ENCODE results near the gene PRKG1. TPM values are rescaled to one million over a fixed set of nuclear protein-coding genes. Genes with fewer than 3 reads are reported as not detected.

PRKG1 gene
- total RNA-seq, 1 donor, result 1.2 TPM

GRCh38 chr10:52280051-52280450, 1205.8 kb downstream of the PRKG1 start:
- H3K9me3 ChIP-seq (ENCODE audit: low read depth, low read length), result peaks cover 6% of the 10 kb centered on the region
- H3K27me3 ChIP-seq (ENCODE audit: insufficient read depth, low read length), result no peaks in the 10 kb centered on the region
- no peaks in the 10 kb centered on the region for H3K4me1 ChIP-seq (ENCODE audit: insufficient read depth, low read length)
- H3K4me3 ChIP-seq (ENCODE audit: low read length), result no peak overlapping the region

DNA sequence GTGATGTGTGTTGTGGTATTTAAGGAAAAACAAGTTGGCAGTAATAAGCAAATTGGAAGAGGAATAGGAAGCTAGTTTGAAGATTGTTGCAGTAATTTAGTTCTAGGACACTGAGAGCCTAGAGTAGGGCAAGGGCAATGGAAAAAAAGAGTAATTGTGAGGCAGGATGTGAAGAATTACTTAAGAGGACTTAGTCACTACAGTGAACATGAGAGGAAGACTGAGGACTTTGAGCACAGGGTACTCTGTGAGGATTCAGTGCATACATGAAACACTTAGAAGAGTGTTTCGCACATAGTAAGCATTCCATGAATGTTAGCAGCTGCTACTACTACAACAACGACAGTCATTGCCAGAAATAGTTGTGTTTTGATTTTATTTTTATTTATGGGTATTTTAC, 1208.9 kb downstream of the PRKG1 start:
- no peaks in the 10 kb centered on the region for H3K27me3 ChIP-seq (ENCODE audit: insufficient read depth, low read length)
- H3K4me1 ChIP-seq (ENCODE audit: insufficient read depth, low read length), result no peaks in the 10 kb centered on the region
- no peak overlapping the region for H3K4me3 ChIP-seq (ENCODE audit: low read length)
- H3K9me3 ChIP-seq (ENCODE audit: low read depth, low read length), result no peaks in the 10 kb centered on the region

GRCh38 chr10:52284416-52285013, 1210.2 kb downstream of the PRKG1 start:
- Histone ChIP-seq H3K4me3 (ENCODE audit: low read length) (no peak overlapping the region), H3K27me3 (ENCODE audit: insufficient read depth, low read length) (no peaks in the 10 kb centered on the region), H3K9me3 (ENCODE audit: low read depth, low read length) (no peaks in the 10 kb centered on the region), H3K4me1 (ENCODE audit: insufficient read depth, low read length) (no peaks in the 10 kb centered on the region)

- H3K4me1 ChIP-seq (ENCODE audit: insufficient read depth, low read length), result no peaks in the 10 kb centered on the region
- H3K4me3 ChIP-seq (ENCODE audit: low read length), result no peak overlapping the region
- H3K9me3 ChIP-seq (ENCODE audit: low read depth, low read length), result no peaks in the 10 kb centered on the region
- no peaks in the 10 kb centered on the region for H3K27me3 ChIP-seq (ENCODE audit: insufficient read depth, low read length)
These were observed 1213.6 kb downstream of the PRKG1 start for GRCh38 chr10:52287866-52288265.

GRCh38 chr10:52297747-52298146, 1223.5 kb downstream of the PRKG1 start:
- no peaks in the 10 kb centered on the region for H3K9me3 ChIP-seq (ENCODE audit: low read depth, low read length)
- H3K27me3 ChIP-seq (ENCODE audit: insufficient read depth, low read length), result no peaks in the 10 kb centered on the region
- no peaks in the 10 kb centered on the region for H3K4me1 ChIP-seq (ENCODE audit: insufficient read depth, low read length)
- H3K4me3 ChIP-seq (ENCODE audit: low read length), result no peak overlapping the region

DNA sequence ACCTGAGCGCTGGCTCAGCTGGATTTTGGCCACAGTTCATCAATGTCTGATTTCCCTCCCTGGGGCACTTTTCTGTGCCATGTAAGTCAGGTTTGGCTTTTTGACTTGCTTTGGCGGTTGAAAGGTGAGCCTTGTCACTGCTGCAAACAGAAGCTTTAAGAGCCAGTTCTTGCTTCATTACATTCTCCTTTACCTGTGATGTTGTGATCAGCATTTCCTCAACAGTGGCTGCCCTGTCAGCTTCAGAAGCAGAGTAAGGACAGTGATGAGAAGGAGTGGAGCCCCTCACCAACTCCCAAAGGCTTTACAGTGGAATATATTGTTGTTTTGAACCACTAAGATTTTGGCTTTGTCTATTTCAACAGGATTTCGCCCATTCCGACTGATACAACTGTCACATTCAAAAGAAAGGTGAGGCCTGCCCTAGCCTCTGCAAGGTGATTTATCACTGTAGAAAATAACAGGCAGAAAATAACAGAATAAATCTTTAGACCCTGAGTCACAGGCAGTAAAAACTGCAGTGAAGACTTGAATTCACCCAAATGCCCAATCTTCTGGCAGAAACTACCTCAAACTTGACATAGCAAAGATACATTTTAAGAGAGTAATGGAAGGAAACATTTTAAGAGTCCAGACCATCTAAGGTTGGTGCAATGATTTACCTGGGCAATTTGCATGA, 1226.5 kb downstream of the PRKG1 start:
- Histone ChIP-seq H3K4me3 (ENCODE audit: low read length) (no peak overlapping the region), H3K27me3 (ENCODE audit: insufficient read depth, low read length) (no peaks in the 10 kb centered on the region), H3K4me1 (ENCODE audit: insufficient read depth, low read length) (no peaks in the 10 kb centered on the region), H3K9me3 (ENCODE audit: low read depth, low read length) (no peaks in the 10 kb centered on the region)

GRCh38 chr10:52308251-52309031, 1234.2 kb downstream of the PRKG1 start:
- H3K9me3 ChIP-seq (ENCODE audit: low read depth, low read length), result no peaks in the 10 kb centered on the region
- H3K4me3 ChIP-seq (ENCODE audit: low read length), result no peak overlapping the region
- peaks cover 49% of the 10 kb centered on the region for H3K27me3 ChIP-seq (ENCODE audit: insufficient read depth, low read length)
- peaks cover 8% of the 10 kb centered on the region for H3K4me1 ChIP-seq (ENCODE audit: insufficient read depth, low read length)

- Histone ChIP-seq H3K4me1 (ENCODE audit: insufficient read depth, low read length) (peaks cover 21% of the 10 kb centered on the region), H3K4me3 (ENCODE audit: low read length) (no peak overlapping the region), H3K27me3 (ENCODE audit: insufficient read depth, low read length) (peaks cover 73% of the 10 kb centered on the region), H3K9me3 (ENCODE audit: low read depth, low read length) (no peaks in the 10 kb centered on the region)
These were observed 1238.6 kb downstream of the PRKG1 start for GRCh38 chr10:52312942-52313255.

DNA sequence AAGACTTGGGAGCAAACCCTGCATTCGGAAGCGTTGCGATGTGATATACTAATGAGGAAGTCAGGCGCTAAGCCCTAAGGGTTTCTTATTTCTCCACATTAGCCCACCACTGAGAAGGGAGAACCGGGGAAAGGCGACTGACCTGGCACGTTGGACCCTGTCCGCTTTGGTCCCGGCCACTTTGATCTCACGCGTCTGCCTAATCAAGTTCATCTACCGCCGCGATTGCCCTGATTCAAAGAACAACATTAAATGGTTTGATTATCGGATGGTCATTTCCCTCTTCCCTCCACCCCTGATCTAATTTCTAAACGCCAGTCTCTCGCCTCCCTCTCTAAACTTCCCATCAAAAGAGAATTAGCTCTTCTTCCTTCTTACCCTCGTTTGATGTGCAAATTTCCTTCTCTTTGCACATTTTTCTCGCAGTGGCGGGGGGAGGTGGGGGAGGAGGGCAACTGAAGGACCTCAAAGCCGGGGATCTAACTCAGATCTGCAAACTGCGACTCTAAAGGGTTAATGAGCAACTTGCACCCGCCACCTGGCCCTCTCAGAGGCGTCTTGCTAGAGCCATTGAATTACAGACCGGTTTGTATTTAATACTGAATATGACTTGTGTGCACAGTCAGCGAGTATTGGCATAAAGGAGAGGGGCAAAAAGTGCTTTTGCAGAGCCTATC, 1239.1 kb downstream of the PRKG1 start:
- Histone ChIP-seq H3K9me3 (ENCODE audit: low read depth, low read length) (no peaks in the 10 kb centered on the region), H3K4me3 (ENCODE audit: low read length) (no peak overlapping the region), H3K4me1 (ENCODE audit: insufficient read depth, low read length) (peaks cover 21% of the 10 kb centered on the region), H3K27me3 (ENCODE audit: insufficient read depth, low read length) (peaks cover 72% of the 10 kb centered on the region)

DNA sequence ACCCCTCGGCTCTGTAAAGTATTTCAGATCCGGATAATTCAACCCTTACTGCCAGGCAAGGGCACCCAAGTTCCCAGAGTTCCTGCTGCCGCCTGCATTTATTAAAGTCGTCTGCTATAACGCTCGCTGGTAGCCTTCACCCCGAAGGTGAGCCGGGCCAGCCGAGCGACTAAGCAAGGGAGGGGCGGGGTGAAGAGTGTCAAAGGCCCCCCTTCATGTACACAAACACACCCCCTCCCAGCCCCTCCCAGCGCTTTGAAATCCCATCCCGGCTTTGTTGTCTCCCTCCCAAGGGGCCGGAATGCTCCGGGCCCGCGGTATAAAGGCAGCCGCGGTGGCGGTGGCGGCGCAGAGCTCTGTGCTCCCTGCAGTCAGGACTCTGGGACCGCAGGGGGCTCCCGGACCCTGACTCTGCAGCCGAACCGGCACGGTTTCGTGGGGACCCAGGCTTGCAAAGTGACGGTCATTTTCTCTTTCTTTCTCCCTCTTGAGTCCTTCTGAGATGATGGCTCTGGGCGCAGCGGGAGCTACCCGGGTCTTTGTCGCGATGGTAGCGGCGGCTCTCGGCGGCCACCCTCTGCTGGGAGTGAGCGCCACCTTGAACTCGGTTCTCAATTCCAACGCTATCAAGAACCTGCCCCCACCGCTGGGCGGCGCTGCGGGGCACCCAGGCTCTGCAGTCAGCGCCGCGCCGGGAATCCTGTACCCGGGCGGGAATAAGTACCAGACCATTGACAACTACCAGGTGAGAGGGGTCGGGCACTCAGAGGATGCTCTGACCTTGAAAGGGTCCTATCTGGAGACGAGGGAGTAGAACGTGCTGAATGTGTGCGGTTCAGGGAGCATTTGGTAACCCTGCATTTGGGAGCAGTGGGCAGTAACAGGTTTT, 1239.9 kb downstream of the PRKG1 start, which contains the start of gene DKK1:
Gene DKK1, plus strand, starts transcription at position 349 of the 889 bp plus-strand sequence. Its CDS starts 154 bp downstream, at position 503.
- Histone ChIP-seq H3K9me3 (ENCODE audit: low read depth, low read length) (no peaks in the 10 kb centered on the region), H3K4me1 (ENCODE audit: insufficient read depth, low read length) (peaks cover 18% of the 10 kb centered on the region), H3K4me3 (ENCODE audit: low read length) (no peak within 1 kb of the TSS), H3K27me3 (ENCODE audit: insufficient read depth, low read length) (peaks cover 64% of the 10 kb centered on the region)

GRCh38 chr10:52314822-52315552, 1240.7 kb downstream of the PRKG1 start:
- Histone ChIP-seq H3K27me3 (ENCODE audit: insufficient read depth, low read length) (peaks cover 56% of the 10 kb centered on the region), H3K4me3 (ENCODE audit: low read length) (no peak overlapping the region), H3K4me1 (ENCODE audit: insufficient read depth, low read length) (peaks cover 18% of the 10 kb centered on the region), H3K9me3 (ENCODE audit: low read depth, low read length) (no peaks in the 10 kb centered on the region)

- H3K9me3 ChIP-seq (ENCODE audit: low read depth, low read length), result no peaks in the 10 kb centered on the region
- H3K4me3 ChIP-seq (ENCODE audit: low read length), result no peak overlapping the region
- H3K4me1 ChIP-seq (ENCODE audit: insufficient read depth, low read length), result peaks cover 18% of the 10 kb centered on the region
- H3K27me3 ChIP-seq (ENCODE audit: insufficient read depth, low read length), result peaks cover 48% of the 10 kb centered on the region
These were observed 1241.7 kb downstream of the PRKG1 start for GRCh38 chr10:52316001-52316400.

DNA sequence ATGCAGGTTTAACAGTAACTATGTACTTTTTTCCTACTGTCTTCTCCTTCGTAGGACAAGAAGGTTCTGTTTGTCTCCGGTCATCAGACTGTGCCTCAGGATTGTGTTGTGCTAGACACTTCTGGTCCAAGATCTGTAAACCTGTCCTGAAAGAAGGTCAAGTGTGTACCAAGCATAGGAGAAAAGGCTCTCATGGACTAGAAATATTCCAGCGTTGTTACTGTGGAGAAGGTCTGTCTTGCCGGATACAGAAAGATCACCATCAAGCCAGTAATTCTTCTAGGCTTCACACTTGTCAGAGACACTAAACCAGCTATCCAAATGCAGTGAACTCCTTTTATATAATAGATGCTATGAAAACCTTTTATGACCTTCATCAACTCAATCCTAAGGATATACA, 1242.2 kb downstream of the PRKG1 start:
- Histone ChIP-seq H3K27me3 (ENCODE audit: insufficient read depth, low read length) (peaks cover 43% of the 10 kb centered on the region), H3K4me1 (ENCODE audit: insufficient read depth, low read length) (peaks cover 18% of the 10 kb centered on the region), H3K4me3 (ENCODE audit: low read length) (no peak overlapping the region), H3K9me3 (ENCODE audit: low read depth, low read length) (no peaks in the 10 kb centered on the region)
